ENCODE results near the gene FMN1.

- TF ChIP-seq CTCF (IDR thresholded peaks at IDR 0.05; ENCODE audit: poor library complexity, severe bottlenecking) (no peak), EZH2 (IDR thresholded peaks at IDR 0.05; ENCODE audit: borderline replicate concordance, insufficient read depth, low read length, poor library complexity, severe bottlenecking) (no peak), REST (IDR thresholded peaks at IDR 0.05; ENCODE audit: borderline replicate concordance) (no peak), POLR2AphosphoS5 (IDR thresholded peaks at IDR 0.05) (no peak), MXI1 (conservative IDR thresholded peaks at IDR 0.05; ENCODE audit: poor library complexity, severe bottlenecking) (no peak)
Measured at GRCh38 chr15:32855942-32856341, 338.6 kb downstream of the FMN1 start.
